ENCODE results near the gene UTF1. TPM values are rescaled to one million over a fixed set of nuclear protein-coding genes. Genes with fewer than 3 reads are reported as not detected.
A peak's percentile ranks its signal among the peaks of the same experiment; 100 is the strongest.

UTF1 gene
- total RNA-seq, 1 donor from 2014 or later = not detected

DNA sequence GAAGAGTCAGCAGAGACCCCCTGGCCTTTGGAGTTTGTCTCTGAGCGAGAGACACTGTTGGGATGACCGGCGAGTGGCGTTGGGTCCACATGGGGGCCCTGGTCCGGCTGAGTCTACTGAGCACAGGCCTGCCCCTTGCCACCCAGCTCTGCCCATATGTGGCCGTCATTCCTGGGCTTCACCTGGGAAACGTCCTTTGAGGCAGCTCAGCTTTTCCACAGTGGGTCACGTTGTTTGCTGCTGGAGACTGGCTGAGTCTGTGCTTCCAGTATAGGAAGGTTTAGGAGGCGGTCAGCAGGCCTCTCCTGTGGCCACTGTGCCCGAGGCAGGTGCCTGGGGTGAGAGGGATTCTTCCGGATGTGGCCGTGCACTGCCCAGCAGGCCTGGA lies 29.6 kb downstream of the UTF1 start:
- H3K9me3 Mint-ChIP-seq = no peaks in the 10 kb centered on the region
- H3K4me3 Mint-ChIP-seq = peak overlapping the region; percentile 68
- no peak for DNase-seq (ENCODE audit: low spot score in 2 of 2, unreplicated experiment in 2 of 2)
- H3K27me3 Mint-ChIP-seq (ENCODE audit: low read depth) = peaks cover 15% of the 10 kb centered on the region
- H3K27ac Mint-ChIP-seq = no peak overlapping the region
- TF ChIP-seq, protein P1, sequence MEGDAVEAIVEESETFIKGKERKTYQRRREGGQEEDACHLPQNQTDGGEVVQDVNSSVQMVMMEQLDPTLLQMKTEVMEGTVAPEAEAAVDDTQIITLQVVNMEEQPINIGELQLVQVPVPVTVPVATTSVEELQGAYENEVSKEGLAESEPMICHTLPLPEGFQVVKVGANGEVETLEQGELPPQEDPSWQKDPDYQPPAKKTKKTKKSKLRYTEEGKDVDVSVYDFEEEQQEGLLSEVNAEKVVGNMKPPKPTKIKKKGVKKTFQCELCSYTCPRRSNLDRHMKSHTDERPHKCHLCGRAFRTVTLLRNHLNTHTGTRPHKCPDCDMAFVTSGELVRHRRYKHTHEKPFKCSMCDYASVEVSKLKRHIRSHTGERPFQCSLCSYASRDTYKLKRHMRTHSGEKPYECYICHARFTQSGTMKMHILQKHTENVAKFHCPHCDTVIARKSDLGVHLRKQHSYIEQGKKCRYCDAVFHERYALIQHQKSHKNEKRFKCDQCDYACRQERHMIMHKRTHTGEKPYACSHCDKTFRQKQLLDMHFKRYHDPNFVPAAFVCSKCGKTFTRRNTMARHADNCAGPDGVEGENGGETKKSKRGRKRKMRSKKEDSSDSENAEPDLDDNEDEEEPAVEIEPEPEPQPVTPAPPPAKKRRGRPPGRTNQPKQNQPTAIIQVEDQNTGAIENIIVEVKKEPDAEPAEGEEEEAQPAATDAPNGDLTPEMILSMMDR (IDR thresholded peaks at IDR 0.05; ENCODE audit: unreplicated experiment) = no peak
- H3K36me3 Mint-ChIP-seq = no peaks in the 10 kb centered on the region
- H3K4me1 Mint-ChIP-seq = peaks cover 14% of the 10 kb centered on the region

DNA sequence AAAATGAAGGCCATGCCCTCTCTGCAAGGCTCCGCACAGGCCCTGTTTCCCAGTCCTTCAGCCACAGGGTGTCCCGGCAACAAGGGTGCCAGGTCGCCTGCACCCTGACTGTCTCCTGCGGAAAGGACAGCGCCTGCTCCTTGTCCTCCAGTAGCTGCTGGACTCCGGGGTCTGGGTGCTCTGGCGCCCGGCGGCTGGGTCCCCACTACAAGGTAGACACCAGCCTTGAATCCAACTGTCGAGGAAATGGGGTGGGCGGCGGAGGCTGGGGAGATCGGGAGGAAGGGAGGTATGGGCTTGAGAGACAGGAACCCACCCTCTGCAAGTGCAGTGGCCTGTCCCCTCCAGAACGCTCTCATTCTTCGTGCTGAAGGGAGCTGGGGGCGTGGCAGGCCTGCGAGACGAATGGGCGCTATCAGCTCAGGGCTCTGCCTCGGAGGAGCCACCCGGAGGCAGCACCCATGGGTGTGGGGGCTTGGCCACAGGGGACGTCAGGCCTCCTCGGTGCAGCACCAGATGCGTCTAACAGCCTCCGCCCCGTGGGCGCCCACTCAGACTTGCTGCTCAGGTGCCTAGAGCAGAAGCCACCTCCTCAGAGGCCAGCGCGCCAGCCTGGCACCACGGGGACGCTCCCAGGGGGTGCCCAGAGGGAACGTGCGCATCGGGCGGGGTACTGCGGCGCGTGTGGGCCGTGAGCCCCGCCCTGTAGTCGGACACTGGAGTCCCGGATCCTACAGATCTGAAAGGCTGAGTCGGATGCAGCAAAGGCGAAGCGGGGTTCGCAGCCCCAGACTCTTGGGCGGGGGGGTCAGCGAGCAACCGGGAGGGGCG lies 31.1 kb downstream of the UTF1 start:
- H3K4me3 Mint-ChIP-seq = peak overlapping the region; percentile 68
- no peak for DNase-seq (ENCODE audit: low spot score in 2 of 2, unreplicated experiment in 2 of 2)
- H3K27ac Mint-ChIP-seq = no peak overlapping the region

DNA sequence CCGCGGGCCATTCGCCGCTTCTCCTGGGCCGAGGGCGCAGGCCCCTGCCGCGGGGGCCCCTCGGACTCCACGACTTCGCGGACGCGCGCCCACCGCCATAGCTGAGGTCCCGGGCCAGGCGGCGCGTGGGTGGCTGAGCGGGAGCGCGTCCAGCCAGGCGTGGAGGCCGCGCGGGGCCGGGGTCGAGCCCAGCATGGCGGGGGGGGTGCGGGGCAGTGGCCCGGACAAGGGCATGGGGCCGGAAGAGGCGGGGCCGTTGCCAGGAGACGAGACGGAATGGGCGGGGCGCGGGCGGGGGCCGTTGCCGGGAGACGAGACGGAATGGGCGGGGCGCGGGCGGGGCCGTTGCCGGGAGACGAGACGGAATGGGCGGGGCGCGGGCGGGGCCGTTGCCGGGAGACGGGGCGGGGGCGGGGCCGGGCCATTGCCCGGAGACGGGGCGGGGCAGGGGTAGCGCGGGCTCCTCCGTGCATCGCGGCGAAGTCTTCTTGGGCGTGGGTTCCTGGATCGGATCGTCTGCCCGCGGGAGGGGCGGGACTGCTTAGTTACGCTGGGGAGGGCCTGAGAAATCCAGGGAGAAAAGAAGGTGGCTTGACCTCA lies 31.8 kb downstream of the UTF1 start:
- H3K27me3 Mint-ChIP-seq (ENCODE audit: low read depth) = peaks cover 19% of the 10 kb centered on the region
- TF ChIP-seq, protein P1 (IDR thresholded peaks at IDR 0.05; ENCODE audit: unreplicated experiment) = no peak
- DNase-seq (ENCODE audit: low spot score in 2 of 2, unreplicated experiment in 2 of 2) = peak; percentile 70 to 75
- no peak overlapping the region for H3K27ac Mint-ChIP-seq
- no peaks in the 10 kb centered on the region for H3K36me3 Mint-ChIP-seq
- peaks cover 11% of the 10 kb centered on the region for H3K4me1 Mint-ChIP-seq
- H3K4me3 Mint-ChIP-seq = peak overlapping the region; percentile 70
- no peaks in the 10 kb centered on the region for H3K9me3 Mint-ChIP-seq

More for the DNA sequence above, 31.1 kb downstream of the UTF1 start:
- H3K27me3 Mint-ChIP-seq (ENCODE audit: low read depth) = peaks cover 19% of the 10 kb centered on the region
- H3K9me3 Mint-ChIP-seq = no peaks in the 10 kb centered on the region
- no peaks in the 10 kb centered on the region for H3K36me3 Mint-ChIP-seq
- TF ChIP-seq, protein P1 (IDR thresholded peaks at IDR 0.05; ENCODE audit: unreplicated experiment) = no peak
- H3K4me1 Mint-ChIP-seq = peaks cover 11% of the 10 kb centered on the region

DNA sequence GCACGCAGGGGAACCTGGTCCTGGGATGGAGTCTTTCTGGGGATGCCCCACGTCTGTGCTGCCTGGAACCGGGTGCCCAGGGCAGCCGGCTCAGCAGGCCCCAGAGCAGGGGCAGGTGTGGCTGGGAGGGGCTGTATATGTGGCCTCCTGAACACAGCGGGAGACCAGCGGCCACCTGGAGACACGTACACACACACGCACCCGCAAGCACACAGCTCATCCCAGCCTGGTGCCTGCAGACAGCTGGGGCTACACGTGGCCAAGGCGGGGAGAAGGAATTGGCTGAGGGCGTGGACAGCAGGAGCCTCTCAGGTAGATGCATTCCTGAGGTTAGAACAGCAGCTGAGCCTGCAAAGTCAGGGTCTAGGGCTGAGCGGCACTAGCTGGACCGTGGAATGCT lies 32.7 kb downstream of the UTF1 start:
- Mint-ChIP-seq H3K27me3 (ENCODE audit: low read depth) (peaks cover 11% of the 10 kb centered on the region), H3K36me3 (no peaks in the 10 kb centered on the region), H3K27ac (no peak overlapping the region), H3K4me1 (peaks cover 3% of the 10 kb centered on the region), H3K9me3 (no peaks in the 10 kb centered on the region), H3K4me3 (peak overlapping the region; percentile 70)
- DNase-seq (ENCODE audit: low spot score in 2 of 2, unreplicated experiment in 2 of 2) = no peak
- TF ChIP-seq, protein P1 (IDR thresholded peaks at IDR 0.05; ENCODE audit: unreplicated experiment) = no peak

DNA sequence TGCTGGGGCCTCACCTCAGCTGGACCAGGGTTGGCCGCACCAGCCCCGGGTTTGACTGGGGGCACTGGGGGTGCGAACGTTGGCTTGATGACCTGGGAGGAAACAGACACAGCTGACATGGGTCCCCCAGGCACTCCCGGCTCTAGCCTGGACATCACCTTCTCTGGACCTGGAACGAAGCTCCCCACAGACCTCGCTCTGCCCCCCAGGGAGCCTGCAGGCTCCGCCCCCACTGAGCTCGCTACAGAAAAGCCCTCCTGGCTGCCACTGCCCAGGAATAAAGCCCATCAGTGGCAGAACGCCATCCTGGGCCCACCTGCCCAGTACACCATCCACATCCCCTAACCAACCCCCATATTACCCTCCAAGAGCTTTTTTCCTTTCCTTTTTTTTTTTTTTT lies 33.7 kb downstream of the UTF1 start:
- H3K36me3 Mint-ChIP-seq = no peaks in the 10 kb centered on the region
- peaks cover 2% of the 10 kb centered on the region for H3K4me1 Mint-ChIP-seq
- H3K27me3 Mint-ChIP-seq (ENCODE audit: low read depth) = peaks cover 11% of the 10 kb centered on the region
- TF ChIP-seq, protein P1 (IDR thresholded peaks at IDR 0.05; ENCODE audit: unreplicated experiment) = no peak
- DNase-seq (ENCODE audit: low spot score in 2 of 2, unreplicated experiment in 2 of 2) = no peak
- H3K27ac Mint-ChIP-seq = no peak overlapping the region
- no peak overlapping the region for H3K4me3 Mint-ChIP-seq
- H3K9me3 Mint-ChIP-seq = no peaks in the 10 kb centered on the region

Data from mesothelial cell of epicardium (in vitro differentiated cells).